ENCODE data around the gene MRPS22. TPM values are rescaled to one million over a fixed set of nuclear protein-coding genes. Genes with fewer than 3 reads are reported as not detected.

The MRPS22 gene
- total RNA-seq, 5 donors from 2014 or later (not counting 1 experiment from before 2014, with no cell fraction given) = 32.4 to 36.9 (median 33.9) TPM

GRCh38 chr3:139304383-139304782, 39.4 kb upstream of the MRPS22 start:
- POLR2A ChIA-PET = no interaction called here
- ATAC-seq (replicated peaks in 1 of 4) (no peak), DNase-seq (no peak)
- Mint-ChIP-seq H3K27ac (no peak overlapping the region), H3K4me1 (peaks cover 0 to 9% (median 0%) of the 10 kb centered on the region in 3 donors), H3K27me3 (peaks cover 0 to 3% of the 10 kb centered on the region in 2 donors), H3K4me3 (no peak overlapping the region), H3K36me3 (no peaks in the 10 kb centered on the region), H3K9me3 (no peaks in the 10 kb centered on the region)
- CTCF ChIA-PET = no interaction called here
- Histone ChIP-seq H3K4me1 (ENCODE audit: control insufficient read depth in 1 of 2, extremely low read depth in 1 of 2, insufficient read depth in 2 of 2, low read length in 2 of 2) (no peaks in the 10 kb centered on the region), H3K36me3 (ENCODE audit: control insufficient read depth in 2 of 2, extremely low read depth in 1 of 2, insufficient read depth in 1 of 2, low read length in 1 of 2) (no peaks in the 10 kb centered on the region), H3K4me3 (ENCODE audit: control insufficient read depth in 1 of 2, extremely low read depth in 1 of 2, low read length in 1 of 2) (no peak overlapping the region), H3K27me3 (replicated peaks in 1 of 2; ENCODE audit: control insufficient read depth in 2 of 2, extremely low read depth in 1 of 2, insufficient read depth in 2 of 2, low read length in 1 of 2) (peaks cover 0 to 7% of the 10 kb centered on the region in 2 experiments), H3K27ac (ENCODE audit: low read length) (no peak overlapping the region), H3K9me3 (no peaks in the 10 kb centered on the region)
- WGBS (ENCODE audit: insufficient coverage) = 86% methylated on average over 1 of the region's 3 CpGs

DNA sequence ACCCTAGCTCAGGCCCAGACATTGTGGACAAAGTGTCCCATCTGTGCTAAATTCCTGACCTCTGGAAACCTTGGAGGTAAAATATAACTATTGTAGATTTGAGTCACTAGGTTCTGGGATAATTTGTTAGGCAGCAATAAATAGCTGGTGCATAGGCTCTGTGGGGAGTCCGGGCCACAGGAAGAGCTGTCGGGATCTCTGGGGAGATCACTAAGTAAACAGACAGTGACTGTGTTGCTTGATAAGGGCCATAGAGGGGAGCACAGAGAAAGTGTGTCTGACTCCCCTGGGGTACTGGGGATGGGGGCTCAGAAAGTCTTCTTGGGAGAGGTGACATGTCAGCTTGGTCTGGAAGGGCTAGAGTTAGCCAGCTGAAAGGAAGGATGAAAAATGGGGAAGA, 37.7 kb upstream of the MRPS22 start:
- Mint-ChIP-seq H3K9me3 (no peaks in the 10 kb centered on the region), H3K36me3 (no peaks in the 10 kb centered on the region), H3K4me1 (peaks cover 0 to 9% (median 0%) of the 10 kb centered on the region in 3 donors), H3K27me3 (peaks cover 0 to 3% of the 10 kb centered on the region in 2 donors), H3K4me3 (no peak overlapping the region), H3K27ac (no peak overlapping the region)
- Histone ChIP-seq H3K9me3 (no peaks in the 10 kb centered on the region), H3K4me1 (ENCODE audit: control insufficient read depth in 1 of 2, extremely low read depth in 1 of 2, insufficient read depth in 2 of 2, low read length in 2 of 2) (no peaks in the 10 kb centered on the region), H3K4me3 (ENCODE audit: control insufficient read depth in 1 of 2, extremely low read depth in 1 of 2, low read length in 1 of 2) (no peak overlapping the region), H3K27ac (ENCODE audit: low read length) (no peak overlapping the region), H3K27me3 (replicated peaks in 1 of 2; ENCODE audit: control insufficient read depth in 2 of 2, extremely low read depth in 1 of 2, insufficient read depth in 2 of 2, low read length in 1 of 2) (peaks cover 0 to 5% of the 10 kb centered on the region in 2 experiments), H3K36me3 (ENCODE audit: control insufficient read depth in 2 of 2, extremely low read depth in 1 of 2, insufficient read depth in 1 of 2, low read length in 1 of 2) (no peaks in the 10 kb centered on the region)
- DNase-seq (no peak), ATAC-seq (replicated peaks in 1 of 4) (no peak)
- WGBS (ENCODE audit: insufficient coverage) = 95% methylated on average over 2 of the region's 2 CpGs
- ChIA-PET POLR2A (no interaction called here), CTCF (no interaction called here)

DNA sequence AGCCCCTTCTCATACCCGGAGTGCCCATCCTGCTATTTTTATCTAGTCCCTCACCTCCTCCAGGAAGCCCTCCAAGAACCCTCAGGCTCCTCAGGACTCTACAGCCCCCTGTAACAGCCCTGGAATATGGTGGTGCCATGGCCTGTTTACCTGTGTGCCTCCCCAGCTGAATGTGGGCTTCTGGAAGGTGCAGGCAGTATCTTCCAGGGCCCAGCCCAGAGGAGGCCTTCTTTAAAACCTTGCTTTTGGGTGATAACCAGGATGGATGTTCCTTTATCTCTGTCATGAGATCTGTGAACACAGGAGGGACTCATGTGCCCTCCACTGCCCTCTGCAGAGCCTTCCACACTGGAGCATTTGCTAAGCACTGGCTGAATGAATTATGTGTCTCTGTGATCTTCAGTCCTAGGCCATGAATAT, 36.7 kb upstream of the MRPS22 start:
- ATAC-seq (replicated peaks in 1 of 4) (no peak), DNase-seq (no peak)
- ChIA-PET CTCF (no interaction called here), POLR2A (no interaction called here)
- no peaks in the 10 kb centered on the region for H3K36me3 Mint-ChIP-seq
- Histone ChIP-seq H3K27me3 (replicated peaks in 1 of 2; ENCODE audit: control insufficient read depth in 2 of 2, extremely low read depth in 1 of 2, insufficient read depth in 2 of 2, low read length in 1 of 2) (peaks cover 0 to 7% of the 10 kb centered on the region in 2 experiments), H3K4me3 (ENCODE audit: control insufficient read depth in 1 of 2, extremely low read depth in 1 of 2, low read length in 1 of 2) (no peak overlapping the region), H3K27ac (ENCODE audit: low read length) (no peak overlapping the region), H3K4me1 (ENCODE audit: control insufficient read depth in 1 of 2, extremely low read depth in 1 of 2, insufficient read depth in 2 of 2, low read length in 2 of 2) (no peaks in the 10 kb centered on the region), H3K9me3 (no peaks in the 10 kb centered on the region), H3K36me3 (ENCODE audit: control insufficient read depth in 2 of 2, extremely low read depth in 1 of 2, insufficient read depth in 1 of 2, low read length in 1 of 2) (no peaks in the 10 kb centered on the region)
- no peak overlapping the region for H3K27ac Mint-ChIP-seq
- H3K27me3 Mint-ChIP-seq = peaks cover 1 to 7% of the 10 kb centered on the region in 2 donors
- no peak overlapping the region for H3K4me3 Mint-ChIP-seq
- 83% methylated on average over 1 of the region's 1 CpG for WGBS (ENCODE audit: insufficient coverage)
- peaks cover 0 to 8% (median 0%) of the 10 kb centered on the region in 3 donors for H3K4me1 Mint-ChIP-seq
- H3K9me3 Mint-ChIP-seq = no peaks in the 10 kb centered on the region

- Mint-ChIP-seq H3K27me3 (peaks cover 1 to 11% of the 10 kb centered on the region in 2 donors), H3K4me3 (no peak overlapping the region), H3K9me3 (no peaks in the 10 kb centered on the region), H3K4me1 (peaks cover 0 to under 1% (median 0%) of the 10 kb centered on the region in 3 donors), H3K27ac (no peak overlapping the region), H3K36me3 (no peaks in the 10 kb centered on the region)
- DNase-seq (no peak), ATAC-seq (replicated peaks in 1 of 4) (no peak)
- WGBS (ENCODE audit: insufficient coverage) = 75% methylated on average over 4 of the region's 6 CpGs
- Histone ChIP-seq H3K27me3 (replicated peaks in 1 of 2; ENCODE audit: control insufficient read depth in 2 of 2, extremely low read depth in 1 of 2, insufficient read depth in 2 of 2, low read length in 1 of 2) (peaks cover 0 to 8% of the 10 kb centered on the region in 2 experiments), H3K27ac (ENCODE audit: low read length) (no peak overlapping the region), H3K9me3 (no peaks in the 10 kb centered on the region), H3K4me3 (ENCODE audit: control insufficient read depth in 1 of 2, extremely low read depth in 1 of 2, low read length in 1 of 2) (no peak overlapping the region), H3K4me1 (ENCODE audit: control insufficient read depth in 1 of 2, extremely low read depth in 1 of 2, insufficient read depth in 2 of 2, low read length in 2 of 2) (no peaks in the 10 kb centered on the region), H3K36me3 (ENCODE audit: control insufficient read depth in 2 of 2, extremely low read depth in 1 of 2, insufficient read depth in 1 of 2, low read length in 1 of 2) (no peaks in the 10 kb centered on the region)
- ChIA-PET CTCF (interaction anchor here in 1 of 2 donors (0.6 kb wide), 1 partner anchor 724 kb away, joined by 3 read pairs; no protein-coding TSS in a partner anchor), POLR2A (no interaction called here)
Observed at GRCh38 chr3:139307601-139308555, 35.9 kb upstream of the MRPS22 start.

GRCh38 chr3:139308560-139308959, 35.3 kb upstream of the MRPS22 start:
- no peaks in the 10 kb centered on the region for H3K9me3 ChIP-seq
- Mint-ChIP-seq H3K4me1 (no peaks in the 10 kb centered on the region), H3K27me3 (peaks cover 3 to 15% of the 10 kb centered on the region in 2 donors), H3K36me3 (no peaks in the 10 kb centered on the region), H3K27ac (no peak overlapping the region), H3K9me3 (no peaks in the 10 kb centered on the region), H3K4me3 (no peak overlapping the region)
- ATAC-seq (replicated peaks in 1 of 4) (no peak), DNase-seq (no peak)
- CTCF ChIA-PET = no interaction called here
- no peak overlapping the region for H3K27ac ChIP-seq (ENCODE audit: low read length)
- H3K36me3 ChIP-seq (ENCODE audit: control insufficient read depth in 2 of 2, extremely low read depth in 1 of 2, insufficient read depth in 1 of 2, low read length in 1 of 2) = no peaks in the 10 kb centered on the region
- WGBS (ENCODE audit: insufficient coverage) = 60% methylated on average over 1 of the region's 4 CpGs
- peaks cover 0 to 8% of the 10 kb centered on the region in 2 experiments for H3K27me3 ChIP-seq (replicated peaks in 1 of 2; ENCODE audit: control insufficient read depth in 2 of 2, extremely low read depth in 1 of 2, insufficient read depth in 2 of 2, low read length in 1 of 2)
- H3K4me3 ChIP-seq (ENCODE audit: control insufficient read depth in 1 of 2, extremely low read depth in 1 of 2, low read length in 1 of 2) = no peak overlapping the region
- H3K4me1 ChIP-seq (ENCODE audit: control insufficient read depth in 1 of 2, extremely low read depth in 1 of 2, insufficient read depth in 2 of 2, low read length in 2 of 2) = no peaks in the 10 kb centered on the region
- POLR2A ChIA-PET = no interaction called here

DNA sequence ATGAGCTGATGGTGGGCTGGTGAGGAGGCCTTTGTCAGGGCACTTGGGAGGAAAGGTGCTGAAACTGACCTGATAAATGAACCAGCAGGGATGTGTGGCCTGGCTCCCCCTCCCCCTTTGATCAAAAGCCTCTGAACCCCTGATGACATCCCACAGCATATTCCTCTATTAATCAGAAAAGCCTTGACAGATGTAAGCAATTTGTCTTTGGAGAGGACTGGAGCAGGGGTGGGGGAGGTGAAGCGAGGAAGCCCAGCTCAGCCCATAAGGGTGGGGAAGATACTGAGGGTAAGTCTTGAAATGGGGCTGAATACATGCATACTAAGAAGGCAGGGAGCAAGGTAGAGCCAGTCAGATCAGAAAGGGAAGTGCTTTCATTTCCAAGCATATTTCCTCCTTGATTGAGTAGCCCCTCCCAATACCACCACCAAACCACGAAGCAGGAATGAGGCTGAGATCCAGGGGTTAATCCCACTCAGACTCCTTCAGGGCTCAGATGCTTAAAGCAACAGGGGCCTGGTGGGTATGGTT, 34.7 kb upstream of the MRPS22 start:
- CTCF ChIA-PET = no interaction called here
- Histone ChIP-seq H3K9me3 (no peaks in the 10 kb centered on the region), H3K4me3 (ENCODE audit: control insufficient read depth in 1 of 2, extremely low read depth in 1 of 2, low read length in 1 of 2) (no peak overlapping the region), H3K4me1 (ENCODE audit: control insufficient read depth in 1 of 2, extremely low read depth in 1 of 2, insufficient read depth in 2 of 2, low read length in 2 of 2) (no peaks in the 10 kb centered on the region), H3K36me3 (ENCODE audit: control insufficient read depth in 2 of 2, extremely low read depth in 1 of 2, insufficient read depth in 1 of 2, low read length in 1 of 2) (no peaks in the 10 kb centered on the region), H3K27me3 (replicated peaks in 1 of 2; ENCODE audit: control insufficient read depth in 2 of 2, extremely low read depth in 1 of 2, insufficient read depth in 2 of 2, low read length in 1 of 2) (peaks cover 0 to 12% of the 10 kb centered on the region in 2 experiments), H3K27ac (ENCODE audit: low read length) (no peak overlapping the region)
- Mint-ChIP-seq H3K4me3 (no peak overlapping the region), H3K4me1 (no peaks in the 10 kb centered on the region), H3K27ac (no peak overlapping the region), H3K36me3 (no peaks in the 10 kb centered on the region), H3K27me3 (peaks cover 7 to 19% of the 10 kb centered on the region in 2 donors), H3K9me3 (no peaks in the 10 kb centered on the region)
- ATAC-seq (replicated peaks in 1 of 4) = no peak
- no peak for DNase-seq
- 26% methylated on average over 2 of the region's 2 CpGs for WGBS (ENCODE audit: insufficient coverage)
- POLR2A ChIA-PET = no interaction called here
